ENCODE results near the gene PIP4K2A. TPM values are rescaled to one million over a fixed set of nuclear protein-coding genes. Genes with fewer than 3 reads are reported as not detected.
"Not testable (repeated sequence)": the region's sequence is repeated elsewhere in the genome, so short reads cannot be mapped to it uniquely, and the experiment has no call there.

Gene PIP4K2A
- total RNA-seq, 6 donors from 2014 or later: 20.5 to 70.2 (median 34.4) TPM

- Histone ChIP-seq H3K4me1 (no peaks in the 10 kb centered on the region), H3K36me3 (no peaks in the 10 kb centered on the region), H3K9me3 (no peaks in the 10 kb centered on the region), H3K27me3 (no peaks in the 10 kb centered on the region), H3K27ac (no peak overlapping the region), H3K4me3 (no peak overlapping the region)
- 57 to 60% methylated on average over 7 of the region's 7 CpGs for WGBS, 2 donors
- TF ChIP-seq POLR2A (IDR thresholded peaks at IDR 0.05) (no peak), POLR2AphosphoS5 (IDR thresholded peaks at IDR 0.05) (no peak), EP300 (IDR thresholded peaks at IDR 0.05) (no peak)
- TF ChIP-seq, protein P1, sequence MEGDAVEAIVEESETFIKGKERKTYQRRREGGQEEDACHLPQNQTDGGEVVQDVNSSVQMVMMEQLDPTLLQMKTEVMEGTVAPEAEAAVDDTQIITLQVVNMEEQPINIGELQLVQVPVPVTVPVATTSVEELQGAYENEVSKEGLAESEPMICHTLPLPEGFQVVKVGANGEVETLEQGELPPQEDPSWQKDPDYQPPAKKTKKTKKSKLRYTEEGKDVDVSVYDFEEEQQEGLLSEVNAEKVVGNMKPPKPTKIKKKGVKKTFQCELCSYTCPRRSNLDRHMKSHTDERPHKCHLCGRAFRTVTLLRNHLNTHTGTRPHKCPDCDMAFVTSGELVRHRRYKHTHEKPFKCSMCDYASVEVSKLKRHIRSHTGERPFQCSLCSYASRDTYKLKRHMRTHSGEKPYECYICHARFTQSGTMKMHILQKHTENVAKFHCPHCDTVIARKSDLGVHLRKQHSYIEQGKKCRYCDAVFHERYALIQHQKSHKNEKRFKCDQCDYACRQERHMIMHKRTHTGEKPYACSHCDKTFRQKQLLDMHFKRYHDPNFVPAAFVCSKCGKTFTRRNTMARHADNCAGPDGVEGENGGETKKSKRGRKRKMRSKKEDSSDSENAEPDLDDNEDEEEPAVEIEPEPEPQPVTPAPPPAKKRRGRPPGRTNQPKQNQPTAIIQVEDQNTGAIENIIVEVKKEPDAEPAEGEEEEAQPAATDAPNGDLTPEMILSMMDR (IDR thresholded peaks at IDR 0.05): no peak
- DNase-seq (no peak), ATAC-seq (ENCODE audit: low FRiP score in 2 of 2) (no peak)
Measured at GRCh38 chr10:22500656-22501340, 213.6 kb downstream of the PIP4K2A start.

DNA sequence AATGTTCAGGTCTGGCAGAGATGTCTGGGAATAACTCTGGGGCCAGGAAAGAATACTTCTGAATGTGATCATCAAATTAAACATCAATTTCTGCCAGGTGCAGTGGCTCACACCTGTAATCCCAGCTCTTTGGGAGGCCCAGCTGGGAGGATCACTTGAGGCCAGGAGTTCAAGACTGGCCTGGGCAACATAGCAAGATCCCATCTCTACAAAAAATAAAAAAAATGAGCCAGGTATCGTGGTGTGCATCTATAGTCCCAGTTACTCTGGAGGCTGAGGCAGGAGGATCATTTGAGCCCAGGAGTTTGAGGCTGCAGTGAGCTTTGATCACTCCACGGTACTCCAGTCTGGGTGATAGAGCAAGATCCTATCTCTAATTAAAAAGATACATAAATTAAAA, 214.4 kb downstream of the PIP4K2A start:
- H3K4me3 ChIP-seq; H3K4me1 ChIP-seq; H3K27me3 ChIP-seq; H3K9me3 ChIP-seq; H3K36me3 ChIP-seq; H3K27ac ChIP-seq; ATAC-seq (ENCODE audit: low FRiP score in 2 of 2); DNase-seq: not testable (repeated sequence)
- 81 to 93% methylated on average over 2 of the region's 2 CpGs for WGBS, 2 donors

DNA sequence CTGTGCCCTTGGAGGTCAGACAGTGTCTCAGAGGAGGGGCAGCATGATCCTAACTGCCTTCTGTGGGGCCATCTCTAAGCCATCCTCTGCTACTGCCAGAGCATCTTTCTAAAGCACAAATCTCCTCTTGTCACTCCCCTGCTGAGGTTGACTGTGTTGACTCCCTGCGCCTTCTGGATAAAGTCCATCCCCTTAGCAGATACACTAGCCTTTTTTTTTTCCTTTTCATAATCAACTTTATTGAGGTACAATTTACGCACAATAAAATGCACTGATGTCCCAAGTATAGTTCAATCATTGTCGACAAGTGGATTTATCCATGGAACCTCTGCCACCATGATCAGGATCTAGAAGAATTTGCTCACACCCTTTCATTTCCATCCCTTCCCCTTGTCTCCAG, 219.0 kb downstream of the PIP4K2A start:
- no peak overlapping the region for H3K4me3 ChIP-seq
- H3K27me3 ChIP-seq: no peaks in the 10 kb centered on the region
- H3K27ac ChIP-seq: no peak overlapping the region
- H3K4me1 ChIP-seq: no peaks in the 10 kb centered on the region
- WGBS, 2 donors: 96 to 98% methylated on average over 3 of the region's 3 CpGs
- DNase-seq (no peak), ATAC-seq (ENCODE audit: low FRiP score in 2 of 2) (no peak)
- no peaks in the 10 kb centered on the region for H3K36me3 ChIP-seq
- H3K9me3 ChIP-seq: no peaks in the 10 kb centered on the region
- no peak for TF ChIP-seq POLR2A (IDR thresholded peaks at IDR 0.05)
- no peak for TF ChIP-seq EP300 (IDR thresholded peaks at IDR 0.05)
- TF ChIP-seq POLR2AphosphoS5 (IDR thresholded peaks at IDR 0.05): no peak
- TF ChIP-seq, protein P1 (IDR thresholded peaks at IDR 0.05): no peak

- no peaks in the 10 kb centered on the region for H3K27me3 ChIP-seq
- H3K27ac ChIP-seq: no peak overlapping the region
- 64 to 68% methylated on average over 3 of the region's 3 CpGs for WGBS, 2 donors
- DNase-seq: no peak
- TF ChIP-seq POLR2AphosphoS5 (IDR thresholded peaks at IDR 0.05) (no peak), POLR2A (IDR thresholded peaks at IDR 0.05) (no peak)
- TF ChIP-seq, protein P1 (IDR thresholded peaks at IDR 0.05): no peak
- H3K9me3 ChIP-seq: no peaks in the 10 kb centered on the region
- H3K36me3 ChIP-seq: no peaks in the 10 kb centered on the region
- H3K4me3 ChIP-seq: no peak overlapping the region
- H3K4me1 ChIP-seq: no peaks in the 10 kb centered on the region
- no peak for ATAC-seq (ENCODE audit: low FRiP score in 2 of 2)
Measured at GRCh38 chr10:22494007-22494406, 220.4 kb downstream of the PIP4K2A start.

GRCh38 chr10:22491931-22492615, 222.3 kb downstream of the PIP4K2A start:
- WGBS, 2 donors: 33 to 77% methylated on average over 2 of the region's 2 CpGs
- H3K4me1 ChIP-seq: no peaks in the 10 kb centered on the region
- TF ChIP-seq EP300 (IDR thresholded peaks at IDR 0.05): no peak
- TF ChIP-seq POLR2AphosphoS5 (IDR thresholded peaks at IDR 0.05): no peak
- TF ChIP-seq, protein P1 (IDR thresholded peaks at IDR 0.05): no peak
- no peak for TF ChIP-seq POLR2A (IDR thresholded peaks at IDR 0.05)

More at GRCh38 chr10:22491931-22492615, 222.3 kb downstream of the PIP4K2A start:
- H3K27me3 ChIP-seq: no peaks in the 10 kb centered on the region
- H3K36me3 ChIP-seq: no peaks in the 10 kb centered on the region
- H3K9me3 ChIP-seq: no peaks in the 10 kb centered on the region
- DNase-seq: no peak
- no peak overlapping the region for H3K4me3 ChIP-seq
- no peak for ATAC-seq (ENCODE audit: low FRiP score in 2 of 2)
- H3K27ac ChIP-seq: no peak overlapping the region
